Retinal pigment epithelial cell (primary cell): Measurements from ENCODE around the gene NT5DC1.

Experiments
- DNase-seq: peaks from one replicate; pipeline ENCODE4 v3.0.0-alpha.2; 2010; ENCODE audit warnings: low read depth
- H3K4me3 ChIP-seq: 2 replicates; pipeline ENCODE4 v1.5.1; 2011; ENCODE audit warnings: mild to moderate bottlenecking, low read length, control low read depth, moderate library complexity
- TF ChIP-seq, protein P1 (sequence below): conservative IDR thresholded peaks from 2 replicates; pipeline ENCODE4 v1.5.1; 2011; ENCODE audit warnings: low read depth, low read length, control low read depth, inconsistent platforms

NT5DC1 gene

DNA sequence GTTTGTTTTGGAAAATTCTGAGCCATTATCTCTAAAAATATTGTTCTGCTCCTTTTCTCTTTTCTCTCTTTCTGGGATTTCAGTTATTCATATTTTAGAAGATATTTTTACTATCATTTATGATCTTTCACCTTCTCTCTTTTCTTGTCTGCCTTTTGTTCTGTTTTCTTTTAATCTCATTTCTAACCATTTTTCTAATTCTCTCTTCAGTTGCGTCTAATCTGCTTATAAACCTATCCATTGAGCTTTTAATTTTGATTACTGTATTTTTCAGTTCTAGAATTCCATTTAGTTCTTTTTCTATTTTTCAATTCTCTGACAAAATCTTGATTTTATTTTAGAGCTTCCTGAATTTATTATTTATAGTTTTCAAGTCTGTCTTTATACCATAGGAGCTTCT, 67.5 kb downstream of the NT5DC1 start:
- no peak for DNase-seq

DNA sequence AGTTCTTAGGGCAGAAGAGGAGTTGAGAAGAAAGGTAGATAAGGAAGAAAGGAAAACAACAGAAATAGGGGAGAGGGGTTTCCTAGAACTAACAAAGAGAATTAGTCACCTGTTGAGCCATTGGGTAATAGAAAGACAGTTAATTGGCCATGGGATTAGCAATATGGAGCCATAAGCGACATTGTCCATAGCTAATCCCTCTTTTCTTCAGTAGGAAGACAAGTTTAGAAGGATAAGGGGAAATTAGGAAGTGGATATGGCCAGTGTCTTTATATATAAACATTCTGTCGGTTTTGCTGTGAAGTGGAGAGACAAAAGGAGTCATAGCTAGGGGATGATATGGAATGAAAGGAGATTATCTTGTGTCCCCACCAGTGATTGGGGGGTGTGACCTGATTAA, 69.2 kb downstream of the NT5DC1 start:
- no peak for DNase-seq
- H3K4me3 ChIP-seq = no peak overlapping the region
- TF ChIP-seq, protein P1, sequence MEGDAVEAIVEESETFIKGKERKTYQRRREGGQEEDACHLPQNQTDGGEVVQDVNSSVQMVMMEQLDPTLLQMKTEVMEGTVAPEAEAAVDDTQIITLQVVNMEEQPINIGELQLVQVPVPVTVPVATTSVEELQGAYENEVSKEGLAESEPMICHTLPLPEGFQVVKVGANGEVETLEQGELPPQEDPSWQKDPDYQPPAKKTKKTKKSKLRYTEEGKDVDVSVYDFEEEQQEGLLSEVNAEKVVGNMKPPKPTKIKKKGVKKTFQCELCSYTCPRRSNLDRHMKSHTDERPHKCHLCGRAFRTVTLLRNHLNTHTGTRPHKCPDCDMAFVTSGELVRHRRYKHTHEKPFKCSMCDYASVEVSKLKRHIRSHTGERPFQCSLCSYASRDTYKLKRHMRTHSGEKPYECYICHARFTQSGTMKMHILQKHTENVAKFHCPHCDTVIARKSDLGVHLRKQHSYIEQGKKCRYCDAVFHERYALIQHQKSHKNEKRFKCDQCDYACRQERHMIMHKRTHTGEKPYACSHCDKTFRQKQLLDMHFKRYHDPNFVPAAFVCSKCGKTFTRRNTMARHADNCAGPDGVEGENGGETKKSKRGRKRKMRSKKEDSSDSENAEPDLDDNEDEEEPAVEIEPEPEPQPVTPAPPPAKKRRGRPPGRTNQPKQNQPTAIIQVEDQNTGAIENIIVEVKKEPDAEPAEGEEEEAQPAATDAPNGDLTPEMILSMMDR = no peak

More for the DNA sequence above, 67.5 kb downstream of the NT5DC1 start:
- no peak overlapping the region for H3K4me3 ChIP-seq
- TF ChIP-seq, protein P1 = no peak

DNA sequence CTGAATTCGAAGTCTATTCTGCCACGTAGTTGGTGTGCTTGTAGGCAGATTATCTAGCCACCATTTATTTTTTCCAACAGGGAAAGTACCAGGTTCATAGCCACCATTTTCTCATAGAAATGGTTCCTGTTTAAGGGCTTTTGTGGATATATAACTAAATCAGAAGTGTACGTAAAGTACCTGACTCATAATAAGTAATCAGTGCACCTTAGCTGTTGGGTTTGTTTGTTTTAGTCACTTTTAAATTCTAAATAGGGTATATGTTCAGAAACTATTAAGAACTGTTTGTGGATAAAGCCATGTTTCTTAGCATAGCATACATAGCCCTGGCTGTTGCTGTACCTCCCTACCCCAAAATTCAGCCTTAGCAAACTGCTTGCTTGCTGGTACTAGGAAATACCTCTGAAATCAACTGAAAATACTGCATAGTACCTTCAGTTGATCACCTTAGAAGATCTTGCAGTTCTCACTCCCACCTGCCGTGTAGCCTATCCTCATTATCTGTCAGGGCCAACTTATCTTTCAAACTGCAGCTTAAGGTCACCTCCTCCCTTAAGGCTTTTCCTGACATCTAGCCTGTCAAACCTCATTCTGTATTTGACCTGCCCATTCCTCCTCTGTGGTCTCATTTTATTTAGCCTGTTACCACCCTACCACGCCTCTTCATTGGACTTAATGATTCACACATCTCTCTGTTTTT, 69.9 kb downstream of the NT5DC1 start:
- no peak overlapping the region for H3K4me3 ChIP-seq
- DNase-seq = no peak
- TF ChIP-seq, protein P1 = no peak

DNA sequence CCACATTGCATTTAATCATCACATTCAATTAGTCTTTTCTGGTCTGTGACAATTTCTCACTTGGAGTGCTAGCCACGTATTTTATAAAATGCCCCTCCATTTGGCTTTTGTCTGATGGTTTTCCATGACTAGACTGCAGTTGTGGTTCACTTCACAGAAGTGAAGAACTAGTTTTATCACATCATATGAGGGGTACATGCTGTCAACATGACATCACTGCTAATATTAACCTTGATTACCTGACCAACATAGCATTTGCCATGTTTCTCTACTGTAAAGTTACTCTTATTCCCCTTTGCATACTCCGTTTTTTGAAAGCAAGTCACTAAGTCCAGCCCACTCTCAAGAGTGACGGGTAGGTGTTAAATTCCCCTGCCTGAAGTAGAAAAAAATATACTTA, 73.3 kb downstream of the NT5DC1 start:
- TF ChIP-seq, protein P1 = no peak
- no peak overlapping the region for H3K4me3 ChIP-seq
- DNase-seq = no peak

DNA sequence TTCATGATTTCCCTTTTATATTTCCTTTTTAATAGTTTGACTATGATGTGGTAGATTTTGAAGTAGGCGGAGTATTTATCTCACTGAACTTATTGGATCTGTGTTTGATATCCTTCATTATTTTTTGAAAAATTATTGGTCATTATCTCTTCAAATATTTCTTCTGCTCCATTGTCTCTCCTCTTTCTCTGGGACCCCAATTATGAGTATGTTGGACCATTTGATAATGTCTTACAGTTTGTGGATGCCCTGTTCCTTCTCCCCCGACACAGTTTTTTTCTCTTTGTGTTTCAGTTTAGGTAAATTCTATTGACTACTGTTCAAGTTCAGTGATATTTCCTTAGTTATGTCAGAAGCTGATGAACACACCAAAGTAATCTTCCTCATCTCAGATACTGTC, 74.7 kb downstream of the NT5DC1 start:
- H3K4me3 ChIP-seq = no peak overlapping the region
- TF ChIP-seq, protein P1 = no peak
- DNase-seq = no peak

DNA sequence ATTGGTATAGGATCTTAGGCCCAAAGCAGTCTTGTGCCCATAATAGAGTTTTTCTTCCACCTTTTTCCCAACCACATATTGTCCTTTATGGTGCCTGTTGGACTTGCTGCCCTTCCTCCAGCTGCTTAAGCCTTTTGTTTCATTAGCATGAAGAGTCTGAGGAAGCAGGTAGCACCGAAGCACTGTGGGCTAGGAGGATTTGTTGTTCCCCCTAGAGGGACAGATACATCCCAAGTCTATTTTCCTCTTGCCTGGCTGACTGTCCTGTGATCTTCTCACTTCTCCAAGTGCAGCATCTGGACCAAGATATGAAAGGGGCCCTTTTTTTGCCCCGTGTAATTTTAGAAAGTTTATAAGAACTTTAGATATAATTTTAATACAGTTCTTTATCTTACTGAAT, 75.9 kb downstream of the NT5DC1 start:
- TF ChIP-seq, protein P1 = no peak
- DNase-seq = no peak
- H3K4me3 ChIP-seq = no peak overlapping the region

DNA sequence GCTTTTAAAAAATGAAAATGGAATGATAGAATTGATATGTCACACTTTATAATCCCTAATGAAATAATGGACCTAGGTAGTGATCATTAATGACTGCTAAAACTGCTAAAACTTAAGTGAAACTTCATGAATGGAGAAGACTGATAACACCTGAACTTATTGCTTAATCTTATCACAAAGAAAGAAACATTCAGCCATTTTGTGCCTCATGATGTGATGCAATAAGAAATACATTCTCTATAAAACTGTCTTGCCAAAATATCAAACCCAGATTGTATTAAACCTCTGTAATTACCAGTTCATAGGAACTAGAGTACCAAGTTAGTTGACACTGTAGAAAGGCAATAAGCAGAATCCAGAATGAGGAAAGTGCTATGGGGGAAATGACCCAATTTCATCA, 79.7 kb downstream of the NT5DC1 start:
- no peak overlapping the region for H3K4me3 ChIP-seq
- DNase-seq = no peak
- TF ChIP-seq, protein P1 = no peak
